K562 (cell line): ENCODE data around the gene TEX54. TPM values are rescaled to one million over a fixed set of nuclear protein-coding genes. Genes with fewer than 3 reads are reported as not detected.

Source experiments
- ATAC-seq: fragments of 200-7000 bp; cut with Tn5 transposase; 3 replicates; pipeline ENCODE4 v1.9.1; 2020; ENCODE audit warnings: moderate library complexity
- BruUV-seq: library from RNA; stranded (reverse); fragments of 400-500 nt; replicated peaks from 2 replicates; lab custom pipeline; 2021; lab: Mats Ljungman, UMichigan
- CTCF ChIA-PET: fragments of 300-600 bp; formaldehyde crosslinking; extraction: SDS; loops from one replicate; lab custom pipeline; 2021; ENCODE audit warnings: low intra/inter-chr PET ratio; lab: Yijun Ruan, JAX
- POLR2A ChIA-PET: fragments of 300-600, 350-650 bp; sonication (Branson Sonifier 250); formaldehyde crosslinking; extraction: SDS; loops from one replicate; lab custom pipeline; 2021; ENCODE audit warnings: antibody characterized with exemption, inconsistent platforms; lab: Yijun Ruan, JAX
- DNase-seq, 4 experiments: peaks; one replicate each; pipeline versions ENCODE4 v3.0.0 to v3.0.0-alpha.2; 2011 to 2018; ENCODE audit warnings: low spot score in 3 of 4, mixed read lengths in 3 of 4; ENCODE audit errors: extremely low read depth in 1 of 4
- FAIRE-seq: peaks from 2 replicates; lab custom pipeline; 2011; peaks lifted over from hg19 to GRCh38; lab: Jason Lieb, UNC
- H2AFZ ChIP-seq: 2 replicates; pipeline ENCODE4 v1.6.0; 2011; ENCODE audit warnings: low read depth, low read length, control low read depth, inconsistent platforms
- H3K27ac ChIP-seq: fragments of 200-600 bp; 3 replicates; pipeline ENCODE4 v1.8.0; 2011; ENCODE audit warnings: low read depth, mild to moderate bottlenecking, control low read depth, inconsistent platforms, low read length, moderate library complexity, mixed read lengths; ENCODE audit errors: extremely low read depth
- H3K27me3 ChIP-seq, 2 experiments: fragments of 300-600 bp in 1 of 2; 2 replicates in 1 of 2; 3 replicates in 1 of 2; pipeline versions ENCODE4 v1.6.0 to v1.8.0; 2011; ENCODE audit warnings: inconsistent platforms in 2 of 2, low read length in 2 of 2, mild to moderate bottlenecking in 1 of 2, mixed read lengths in 1 of 2, moderate library complexity in 1 of 2; ENCODE audit not compliant: control insufficient read depth in 2 of 2, insufficient read depth in 2 of 2
- H3K36me3 ChIP-seq: fragments of 300-600 bp; 3 replicates; pipeline ENCODE4 v1.8.0; 2011; ENCODE audit warnings: mild to moderate bottlenecking, low read length, inconsistent platforms; ENCODE audit not compliant: control insufficient read depth, insufficient read depth
- H3K4me1 ChIP-seq, 2 experiments: fragments of 200-600 bp in 1 of 2; replicated peaks in 1 of 2; 2 replicates in 1 of 2; 3 replicates in 1 of 2; pipeline versions ENCODE4 v1.5.1 to v1.8.0; 2011; ENCODE audit warnings: inconsistent platforms in 2 of 2, low read length in 2 of 2, mild to moderate bottlenecking in 1 of 2, mixed read lengths in 1 of 2, moderate library complexity in 1 of 2; ENCODE audit not compliant: control insufficient read depth in 2 of 2, insufficient read depth in 2 of 2
- H3K4me2 ChIP-seq: 2 replicates; pipeline ENCODE4 v1.6.1; 2011; ENCODE audit warnings: low read length, control low read depth, inconsistent platforms, mixed read lengths; ENCODE audit not compliant: insufficient read depth
- H3K4me3 ChIP-seq: fragments of 200-600 bp; sonication (generic), shearing (Covaris generic); 2 replicates; pipeline ENCODE4 v1.5.1; 2016; ENCODE audit warnings: control low read depth, inconsistent platforms
- H3K79me2 ChIP-seq: fragments of 200-600 bp; 3 replicates; pipeline ENCODE4 v1.8.0; 2011; ENCODE audit warnings: low read length, inconsistent platforms; ENCODE audit not compliant: control insufficient read depth, insufficient read depth
- H3K9ac ChIP-seq, 2 experiments: 2 replicates each; pipeline versions ENCODE4 v1.6.0 to v1.6.1; 2011; ENCODE audit warnings: low read depth in 2 of 2, low read length in 2 of 2, control low read depth in 1 of 2, inconsistent platforms in 1 of 2, mild to moderate bottlenecking in 1 of 2, mixed read lengths in 1 of 2; ENCODE audit not compliant: insufficient read depth in 1 of 2
- H3K9me1 ChIP-seq: one replicate; pipeline ENCODE4 v1.6.0; 2011; ENCODE audit warnings: inconsistent platforms, mild to moderate bottlenecking, low read length, moderate library complexity; ENCODE audit not compliant: control insufficient read depth, insufficient read depth
- H3K9me3 ChIP-seq: replicated peaks from 2 replicates; pipeline ENCODE4 v1.5.1; 2011; ENCODE audit warnings: low read depth, low read length, inconsistent platforms; ENCODE audit not compliant: control insufficient read depth, insufficient read depth
- H4K20me1 ChIP-seq: replicated peaks from 2 replicates; pipeline ENCODE4 v1.6.1; 2011; ENCODE audit warnings: low read length, inconsistent platforms, mixed read lengths; ENCODE audit not compliant: control insufficient read depth, insufficient read depth
- BCOR ChIP-seq: fragments of 450-650 bp; IDR thresholded peaks from 2 replicates; pipeline ENCODE4 v1.6.1; 2016
- E2F1 ChIP-seq: sonication (generic); formaldehyde crosslinking; IDR thresholded peaks from 2 replicates; pipeline ENCODE4 v1.8.1; 2023; ENCODE audit warnings: mild to moderate bottlenecking, missing genetic modification reagents, moderate library complexity
- EWSR1 ChIP-seq: fragments of 450-650 bp; IDR thresholded peaks from 2 replicates; pipeline ENCODE4 v1.6.1; 2018; ENCODE audit warnings: borderline replicate concordance, mild to moderate bottlenecking, low read depth, moderate library complexity; ENCODE audit not compliant: partially characterized antibody
- HNRNPL ChIP-seq: fragments of 200-400 bp; formaldehyde crosslinking; IDR thresholded peaks from 2 replicates; pipeline ENCODE4 v1.6.1; 2017; ENCODE audit warnings: low read depth, mild to moderate bottlenecking, low read length
- HNRNPUL1 ChIP-seq: fragments of 200-400 bp; formaldehyde crosslinking; IDR thresholded peaks from 2 replicates; pipeline ENCODE4 v1.6.1; 2017; ENCODE audit warnings: low read length
- KDM5B ChIP-seq: fragments of 200-600 bp; sonication (generic); IDR thresholded peaks from 2 replicates; pipeline ENCODE4 v1.6.1; 2012; ENCODE audit warnings: low read depth, mild to moderate bottlenecking, moderate library complexity, low read length, control low read depth, inconsistent platforms; ENCODE audit not compliant: insufficient replicate concordance
- POLR2G ChIP-seq: fragments of 200-400 bp; formaldehyde crosslinking; IDR thresholded peaks from 2 replicates; pipeline ENCODE4 v1.6.1; 2017; ENCODE audit warnings: low read depth, mild to moderate bottlenecking, antibody characterized with exemption, low read length, moderate library complexity
- POLR2H ChIP-seq: IDR thresholded peaks from 2 replicates; pipeline ENCODE4 v1.6.1; 2016; ENCODE audit warnings: missing genetic modification characterization, low read depth, mild to moderate bottlenecking, control low read depth, missing compliant biosample characterization, moderate library complexity
- PRPF4 ChIP-seq: fragments of 200-400 bp; formaldehyde crosslinking; IDR thresholded peaks from one replicate; pipeline ENCODE4 v1.6.1; 2017; ENCODE audit warnings: low read length, low read depth, mild to moderate bottlenecking; ENCODE audit not compliant: insufficient read depth, poor library complexity, severe bottlenecking
- RBFOX2 ChIP-seq: fragments of 200-400 bp; formaldehyde crosslinking; IDR thresholded peaks from 2 replicates; pipeline ENCODE4 v1.6.1; 2017; ENCODE audit warnings: low read depth, mild to moderate bottlenecking, low read length, moderate library complexity
- RBM39 ChIP-seq: fragments of 200-400 bp; formaldehyde crosslinking; optimal IDR thresholded peaks from 2 replicates; pipeline ENCODE3; 2018; ENCODE audit warnings: low read depth, low read length
- RFX7 ChIP-seq: fragments of 250-450 bp; sonication (Bioruptor Pico); IDR thresholded peaks from 2 replicates; pipeline ENCODE4 v1.5.1; 2021; ENCODE audit warnings: mild to moderate bottlenecking
- SAFB ChIP-seq: fragments of 200-400 bp; formaldehyde crosslinking; IDR thresholded peaks from 2 replicates; pipeline ENCODE4 v1.6.1; 2017; ENCODE audit warnings: low read depth, low read length, borderline replicate concordance
- U2AF1 ChIP-seq: fragments of 200-400 bp; formaldehyde crosslinking; optimal IDR thresholded peaks from 2 replicates; pipeline ENCODE3; 2017; ENCODE audit warnings: mild to moderate bottlenecking, low read depth, low read length, moderate library complexity
- ZNF165 ChIP-seq: fragments of 250-450 bp; sonication (Bioruptor Pico); IDR thresholded peaks from 2 replicates; pipeline ENCODE4 v1.4.0; 2020; ENCODE audit warnings: borderline replicate concordance
- in situ Hi-C: fragments of 300-500 bp; cut with MboI; formaldehyde crosslinking; loops from 4 replicates; pipeline ENCODE4 v1.15.0; 2018; ENCODE audit warnings: inconsistent platforms, mixed read lengths
- intact Hi-C: fragments of 100-400 bp; cut with micrococcal nuclease; formaldehyde crosslinking; loops from 2 replicates; pipeline ENCODE4 v1.14.2; 2022
- polyA plus RNA-seq, 8 experiments: library from polyadenylated mRNA; depleted of rRNA in 4 of 8; stranded (reverse) in 5 of 8; unstranded in 3 of 8; fragments of >200 nt; fragmentation: Nextera tagmentation in 2 of 8; fragmentation: Illumina TruSeq in 1 of 8; extraction: Ambion mirVana in 2 of 8; extraction: Trizol in 1 of 8; gene quantifications; 2 replicates each; pipeline versions ENCODE4 v1.2.1 to v1.2.3, GENCODE V29; 2011 to 2014; ENCODE audit warnings: inconsistent platforms in 1 of 8, missing spikeins in 1 of 8
- total RNA-seq, 7 experiments: library from RNA; depleted of rRNA in 6 of 7; stranded (reverse); fragments of >200 nt in 6 of 7; fragmentation: Illumina TruSeq in 2 of 7; extraction: Trizol in 2 of 7; gene quantifications; 2 replicates each; pipeline versions ENCODE4 v1.2.1 to v1.2.3, GENCODE V29; 2011 to 2021; ENCODE audit warnings: low replicate concordance in 1 of 7
- TF ChIP-seq, protein P1 (sequence below): fragments of 450-650 bp; IDR thresholded peaks from 2 replicates; pipeline ENCODE4 v1.6.1; 2016

Gene TEX54
- total and polyA plus RNA-seq, 9 of the 15 experiments (the other 6 are each of a cell fraction or from before 2014, with no cell fraction given) = not detected

DNA sequence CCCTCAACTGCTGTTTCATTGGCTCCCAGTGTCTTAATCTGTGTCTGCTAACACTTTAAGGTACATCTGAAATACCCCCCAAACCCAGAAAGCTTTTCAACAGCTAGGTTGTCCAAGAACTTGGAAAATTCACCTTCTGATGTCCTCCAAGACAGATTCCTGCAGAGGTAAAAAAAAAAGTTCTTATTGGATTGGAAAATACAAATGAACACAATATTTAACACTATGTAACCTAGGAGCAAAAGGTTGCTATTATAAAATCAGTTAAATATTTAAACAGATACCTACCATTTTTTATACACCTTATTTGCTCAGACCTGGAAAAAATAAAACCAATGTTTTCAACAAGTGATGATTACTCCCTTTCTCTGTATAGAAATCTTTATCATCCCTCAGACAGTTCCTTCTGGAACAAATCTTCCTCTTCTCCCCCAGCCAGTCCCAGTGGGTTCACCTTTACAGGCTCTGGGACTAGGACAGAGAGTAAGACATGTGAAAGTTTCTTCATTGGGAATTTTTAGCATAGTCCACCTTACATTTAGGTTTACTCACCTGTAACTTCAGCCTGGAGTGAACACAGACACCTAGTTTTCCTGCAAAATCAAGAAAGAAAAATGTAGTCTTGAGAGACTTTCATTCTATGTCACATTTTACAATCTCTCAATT, 20.0 kb upstream of the TEX54 start:
- Histone ChIP-seq H4K20me1 (peaks cover 44% of the 10 kb centered on the region), H3K27me3 (no peaks in the 10 kb centered on the region), H3K79me2 (peaks cover 62% of the 10 kb centered on the region), H3K4me2 (peak overlapping the region; percentile 99), H3K36me3 (peaks cover 46% of the 10 kb centered on the region), H3K4me3 (peak overlapping the region; percentile 74), H3K27ac (peak overlapping the region; percentile 92; the same call in 2 of the 3 replicates), H3K9ac (peak overlapping the region; percentile 92 to 96; a peak in 2 of 4 replicates), H3K9me3 (no peaks in the 10 kb centered on the region), H3K4me1 (peaks cover 0 to 14% of the 10 kb centered on the region in 2 experiments; a peak in 2 of 5 replicates), H2AFZ (no peak overlapping the region)
- in situ Hi-C loops = loop anchor here (25.0 kb wide), 1 partner anchor 465 kb away; no protein-coding TSS in a partner anchor
- intact Hi-C loops = no loop called here
- FAIRE-seq = no peak
- POLR2A ChIA-PET = interaction anchor here (0.6 to 10.0 kb wide), 15 partner anchors 7 to 261 kb away, joined by 3 to 403 read pairs (median 8); partner anchors contain the start of genes SLC3A2, STX5, TEX54 and TTC9C
- peak; percentile 15; the same call in 1 of the 2 replicates for TF ChIP-seq POLR2H (tag)
- no peak for TF ChIP-seq SAFB
- TF ChIP-seq ZNF165 (CRISPR knock-in tag) = no peak
- no peak for TF ChIP-seq RFX7 (CRISPR knock-in tag)
- peak; percentile 1 for TF ChIP-seq KDM5B
- TF ChIP-seq U2AF1 = peak; percentile 86
- peak; percentile 5 for TF ChIP-seq PRPF4
- TF ChIP-seq POLR2G = peak; percentile 18; the same call in 1 of the 2 replicates
- TF ChIP-seq, protein P1, sequence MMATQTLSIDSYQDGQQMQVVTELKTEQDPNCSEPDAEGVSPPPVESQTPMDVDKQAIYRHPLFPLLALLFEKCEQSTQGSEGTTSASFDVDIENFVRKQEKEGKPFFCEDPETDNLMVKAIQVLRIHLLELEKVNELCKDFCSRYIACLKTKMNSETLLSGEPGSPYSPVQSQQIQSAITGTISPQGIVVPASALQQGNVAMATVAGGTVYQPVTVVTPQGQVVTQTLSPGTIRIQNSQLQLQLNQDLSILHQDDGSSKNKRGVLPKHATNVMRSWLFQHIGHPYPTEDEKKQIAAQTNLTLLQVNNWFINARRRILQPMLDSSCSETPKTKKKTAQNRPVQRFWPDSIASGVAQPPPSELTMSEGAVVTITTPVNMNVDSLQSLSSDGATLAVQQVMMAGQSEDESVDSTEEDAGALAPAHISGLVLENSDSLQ = no peak
- TF ChIP-seq RBM39 = peak; percentile 92
- peak; percentile 67 for TF ChIP-seq RBFOX2
- TF ChIP-seq E2F1 (CRISPR knock-in tag) = no peak
- TF ChIP-seq HNRNPL = peak; percentile 32; the same call in 1 of the 2 replicates
- TF ChIP-seq EWSR1 = peak; percentile 35
- peak; percentile 26; the same call in 1 of the 2 replicates for TF ChIP-seq HNRNPUL1
- no peak for TF ChIP-seq BCOR
- TF ChIP-seq, all 486 proteins: peak for 10
- ATAC-seq = no peak
- no TSS peak for BruUV-seq
- peak in 1 of 4 experiments; percentile 14 for DNase-seq
- CTCF ChIA-PET = no interaction called here
- H3K9me1 ChIP-seq = no peaks in the 10 kb centered on the region
